ENCODE results near the gene ADGRL4. TPM values are rescaled to one million over a fixed set of nuclear protein-coding genes. Genes with fewer than 3 reads are reported as not detected.

ADGRL4 gene
- polyA plus RNA-seq, 2 of the 4 experiments (the other 2 are of a cell fraction) = not detected

DNA sequence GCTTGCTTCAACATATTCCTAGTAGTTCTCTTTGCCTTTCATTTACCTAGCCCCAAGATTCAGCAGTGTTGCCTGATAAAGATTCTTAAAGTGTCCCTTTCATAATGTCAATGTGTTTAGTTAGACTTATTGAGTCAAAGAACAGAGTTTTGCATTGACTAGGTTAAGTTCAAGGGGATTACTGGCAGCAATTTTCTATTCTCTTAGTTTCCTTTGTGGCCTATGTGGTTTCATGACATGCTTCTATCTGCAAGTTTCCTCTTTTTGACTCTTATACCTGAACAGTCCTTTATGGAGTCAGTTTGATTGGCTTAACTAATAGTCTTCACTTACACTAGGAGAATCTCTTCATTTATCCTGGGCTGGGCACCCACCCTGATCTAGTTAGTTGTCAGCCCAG, 151.3 kb downstream of the ADGRL4 start:
- FAIRE-seq = no peak
- POLR2A ChIA-PET = no interaction called here

DNA sequence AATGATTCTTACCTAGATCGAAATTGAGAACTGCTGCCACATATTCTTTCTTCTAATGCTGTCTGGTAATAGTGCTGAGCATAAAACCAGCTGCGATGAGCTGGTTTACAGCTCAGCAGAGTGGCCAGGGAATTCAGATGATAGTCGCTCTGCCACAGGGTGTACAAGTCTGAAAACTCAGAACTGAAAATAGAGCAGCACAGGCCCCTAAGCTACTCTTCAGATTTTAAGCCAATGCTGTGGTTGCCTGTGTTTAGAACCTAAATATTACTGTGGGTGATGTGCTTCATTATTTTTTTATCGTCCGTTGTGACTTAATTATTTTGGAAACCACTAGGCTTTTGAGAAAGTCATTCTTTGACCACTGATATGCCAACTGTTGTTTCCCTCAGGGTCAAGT, 152.0 kb downstream of the ADGRL4 start:
- ChIA-PET POLR2A (no interaction called here), CTCF (interaction anchor here (0.8 kb wide), 1 partner anchor 14 kb away, joined by 3 read pairs; no protein-coding TSS in a partner anchor)
- H3K4me1 ChIP-seq = no peaks in the 10 kb centered on the region
- no peak overlapping the region for H3K4me3 ChIP-seq
- DNase-seq (ENCODE audit: low read depth in 1 of 2, low spot score in 1 of 2) (no peak), FAIRE-seq (no peak), ATAC-seq (no peak)
- no peak overlapping the region for H3K4me2 ChIP-seq
- no peak overlapping the region for H3K27ac ChIP-seq
- no peak for TF ChIP-seq RNF2 (IDR thresholded peaks at IDR 0.05; ENCODE audit: borderline replicate concordance, low read depth)
- no peak for TF ChIP-seq TFCP2L1 (CRISPR knock-in tag; IDR thresholded peaks at IDR 0.05)
- no peak for TF ChIP-seq RCOR1 (IDR thresholded peaks at IDR 0.05; ENCODE audit: low read depth, low read length)
- no peak for TF ChIP-seq FOXS1 (CRISPR knock-in tag; IDR thresholded peaks at IDR 0.05)
- no peaks in the 10 kb centered on the region for H3K9me3 ChIP-seq
- 54% methylated on average over 5 of the region's 5 CpGs for WGBS (ENCODE audit: missing lambda C conversion rate)

More for the DNA sequence above, 151.3 kb downstream of the ADGRL4 start:
- CTCF ChIA-PET = no interaction called here
- Histone ChIP-seq H3K4me1 (no peaks in the 10 kb centered on the region), H3K4me2 (no peak overlapping the region), H3K9me3 (no peaks in the 10 kb centered on the region), H3K27ac (no peak overlapping the region), H3K4me3 (no peak overlapping the region)
- no peak for DNase-seq (ENCODE audit: low read depth in 1 of 2, low spot score in 1 of 2)
- no peak for TF ChIP-seq RCOR1 (IDR thresholded peaks at IDR 0.05; ENCODE audit: low read depth, low read length)
- no peak for TF ChIP-seq EHMT2 (IDR thresholded peaks at IDR 0.05; ENCODE audit: low read depth)
- no peak for TF ChIP-seq TFCP2L1 (CRISPR knock-in tag; IDR thresholded peaks at IDR 0.05)
- TF ChIP-seq, protein P1, sequence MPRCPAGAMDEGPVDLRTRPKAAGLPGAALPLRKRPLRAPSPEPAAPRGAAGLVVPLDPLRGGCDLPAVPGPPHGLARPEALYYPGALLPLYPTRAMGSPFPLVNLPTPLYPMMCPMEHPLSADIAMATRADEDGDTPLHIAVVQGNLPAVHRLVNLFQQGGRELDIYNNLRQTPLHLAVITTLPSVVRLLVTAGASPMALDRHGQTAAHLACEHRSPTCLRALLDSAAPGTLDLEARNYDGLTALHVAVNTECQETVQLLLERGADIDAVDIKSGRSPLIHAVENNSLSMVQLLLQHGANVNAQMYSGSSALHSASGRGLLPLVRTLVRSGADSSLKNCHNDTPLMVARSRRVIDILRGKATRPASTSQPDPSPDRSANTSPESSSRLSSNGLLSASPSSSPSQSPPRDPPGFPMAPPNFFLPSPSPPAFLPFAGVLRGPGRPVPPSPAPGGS (IDR thresholded peaks at IDR 0.05) = no peak
- no peak for TF ChIP-seq CBX8 (IDR thresholded peaks at IDR 0.05)
- no peak for TF ChIP-seq EP300 (IDR thresholded peaks at IDR 0.05)
- TF ChIP-seq ZSCAN20 (CRISPR knock-in tag; IDR thresholded peaks at IDR 0.05) = no peak
- no peak for TF ChIP-seq HOXA7 (CRISPR knock-in tag; IDR thresholded peaks at IDR 0.05)
- no peak for TF ChIP-seq NFE2L2 (conservative IDR thresholded peaks at IDR 0.05; ENCODE audit: low read length)
- no peak for TF ChIP-seq ZFP36 (IDR thresholded peaks at IDR 0.05; ENCODE audit: borderline replicate concordance, partially characterized antibody)
- TF ChIP-seq FOSB (CRISPR knock-in tag; IDR thresholded peaks at IDR 0.05) = no peak
- TF ChIP-seq, protein P2, sequence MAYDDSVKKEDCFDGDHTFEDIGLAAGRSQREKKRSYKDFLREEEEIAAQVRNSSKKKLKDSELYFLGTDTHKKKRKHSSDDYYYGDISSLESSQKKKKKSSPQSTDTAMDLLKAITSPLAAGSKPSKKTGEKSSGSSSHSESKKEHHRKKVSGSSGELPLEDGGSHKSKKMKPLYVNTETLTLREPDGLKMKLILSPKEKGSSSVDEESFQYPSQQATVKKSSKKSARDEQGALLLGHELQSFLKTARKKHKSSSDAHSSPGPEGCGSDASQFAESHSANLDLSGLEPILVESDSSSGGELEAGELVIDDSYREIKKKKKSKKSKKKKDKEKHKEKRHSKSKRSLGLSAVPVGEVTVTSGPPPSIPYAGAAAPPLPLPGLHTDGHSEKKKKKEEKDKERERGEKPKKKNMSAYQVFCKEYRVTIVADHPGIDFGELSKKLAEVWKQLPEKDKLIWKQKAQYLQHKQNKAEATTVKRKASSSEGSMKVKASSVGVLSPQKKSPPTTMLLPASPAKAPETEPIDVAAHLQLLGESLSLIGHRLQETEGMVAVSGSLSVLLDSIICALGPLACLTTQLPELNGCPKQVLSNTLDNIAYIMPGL (CRISPR knock-in tag; IDR thresholded peaks at IDR 0.05; ENCODE audit: borderline replicate concordance) = no peak
- TF ChIP-seq, protein P3, sequence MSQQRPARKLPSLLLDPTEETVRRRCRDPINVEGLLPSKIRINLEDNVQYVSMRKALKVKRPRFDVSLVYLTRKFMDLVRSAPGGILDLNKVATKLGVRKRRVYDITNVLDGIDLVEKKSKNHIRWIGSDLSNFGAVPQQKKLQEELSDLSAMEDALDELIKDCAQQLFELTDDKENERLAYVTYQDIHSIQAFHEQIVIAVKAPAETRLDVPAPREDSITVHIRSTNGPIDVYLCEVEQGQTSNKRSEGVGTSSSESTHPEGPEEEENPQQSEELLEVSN (IDR thresholded peaks at IDR 0.05; ENCODE audit: borderline replicate concordance, low read depth) = no peak
- no peak for TF ChIP-seq HDAC2 (IDR thresholded peaks at IDR 0.05)
- no peak for TF ChIP-seq RNF2 (IDR thresholded peaks at IDR 0.05; ENCODE audit: borderline replicate concordance, low read depth)
- no peak for TF ChIP-seq ZC3H11A (IDR thresholded peaks at IDR 0.05)
- ATAC-seq = no peak

DNA sequence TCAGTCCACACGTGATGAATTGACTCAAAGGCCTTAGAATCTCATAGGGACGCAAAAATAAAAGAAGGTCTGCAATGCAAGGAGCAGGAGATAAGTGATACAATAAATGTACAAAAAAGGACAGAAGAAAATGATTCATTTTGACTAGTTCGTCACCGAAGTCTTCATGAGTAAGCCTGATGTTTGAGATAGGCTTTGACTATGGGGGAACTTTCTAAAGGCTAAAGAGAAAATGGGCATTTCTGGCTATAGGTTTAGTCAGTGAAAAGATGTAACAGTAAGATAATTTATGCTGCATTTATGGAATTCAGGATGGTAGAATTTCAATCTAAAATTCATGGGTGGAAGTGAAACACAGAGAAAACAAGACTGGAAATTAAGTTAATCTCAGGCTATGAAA, 163.0 kb downstream of the ADGRL4 start:
- FAIRE-seq (no peak), DNase-seq (ENCODE audit: low read depth in 1 of 2, low spot score in 1 of 2) (no peak), ATAC-seq (no peak)
- peaks cover 9% of the 10 kb centered on the region; the same call in 1 of the 3 replicates for H3K4me1 ChIP-seq
- ChIA-PET POLR2A (no interaction called here), CTCF (no interaction called here)
- no peaks in the 10 kb centered on the region for H3K9me3 ChIP-seq
- no peak overlapping the region for H3K4me2 ChIP-seq
- 64% methylated on average over 4 of the region's 4 CpGs for WGBS (ENCODE audit: missing lambda C conversion rate)
- TF ChIP-seq CBX2 (IDR thresholded peaks at IDR 0.05; ENCODE audit: borderline replicate concordance, low read depth) (no peak), HDAC2 (IDR thresholded peaks at IDR 0.05) (no peak), FOSL2 (IDR thresholded peaks at IDR 0.05) (no peak), FOSL2 (CRISPR knock-in tag; IDR thresholded peaks at IDR 0.05) (no peak), HOXA7 (CRISPR knock-in tag; IDR thresholded peaks at IDR 0.05) (no peak), HOXB5 (CRISPR knock-in tag; IDR thresholded peaks at IDR 0.05) (no peak), POLR2AphosphoS2 (conservative IDR thresholded peaks at IDR 0.05; ENCODE audit: low read length) (no peak), POLR2A (IDR thresholded peaks at IDR 0.05; ENCODE audit: low read length) (no peak)
- TF ChIP-seq, protein P1 (IDR thresholded peaks at IDR 0.05) = no peak
- no peak overlapping the region for H3K4me3 ChIP-seq
- H3K27ac ChIP-seq = no peak overlapping the region

Data from A549 (cell line).